Measurements from ENCODE around the gene HSPA4L. TPM values are rescaled to one million over a fixed set of nuclear protein-coding genes. Genes with fewer than 3 reads are reported as not detected.

The HSPA4L gene
- total and polyA plus RNA-seq, 2 experiments from 2014 or later, result 3.5 to 4.2 TPM

DNA sequence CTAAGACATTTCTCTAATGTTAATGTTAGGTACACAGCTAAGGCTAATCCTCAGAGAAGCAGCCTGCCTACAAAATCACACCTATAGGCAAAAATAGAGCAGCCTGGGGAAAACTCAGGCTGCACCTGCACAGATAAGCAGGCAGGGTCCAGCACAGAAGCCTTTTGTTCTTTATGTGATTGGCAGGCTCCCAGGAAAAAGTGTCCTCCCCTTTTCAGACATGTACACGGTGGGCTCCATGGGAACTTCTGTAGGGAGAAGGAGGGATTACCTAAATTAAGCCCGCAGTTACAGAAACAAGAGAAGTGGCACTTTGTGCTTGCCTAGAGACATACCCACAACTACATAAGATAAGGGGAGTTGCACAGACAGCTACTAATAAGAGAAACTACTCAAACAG is 4.0 kb upstream of the HSPA4L start:
- Mint-ChIP-seq H3K4me1 (peaks cover 16% of the 10 kb centered on the region), H3K4me3 (no peak overlapping the region), H3K36me3 (ENCODE audit: low read depth) (peaks cover 4% of the 10 kb centered on the region; the same call in 1 of the 3 replicates), H3K27me3 (ENCODE audit: insufficient read depth, low read depth, poor library complexity) (peaks cover 20% of the 10 kb centered on the region), H3K9me3 (peaks cover 7% of the 10 kb centered on the region), H3K27ac (no peak overlapping the region)
- ATAC-seq (no peak), DNase-seq (ENCODE audit: low spot score) (no peak)
- Histone ChIP-seq H3K4me2 (no peak overlapping the region), H3F3A (replicated peaks; ENCODE audit: low read depth) (0 out of 2 replicates have a peak, but pooled peaks cover 7% of the 10 kb centered on the region), H3K4me1 (ENCODE audit: insufficient read depth) (no peaks in the 10 kb centered on the region), H3K27ac (ENCODE audit: low read depth) (no peak overlapping the region), H2AFZ (peak overlapping the region; percentile 35; the same call in 1 of the 2 replicates), H3K27me3 (ENCODE audit: insufficient read depth) (peaks cover 34% of the 10 kb centered on the region), H3K4me3 (no peak overlapping the region), H3K36me3 (ENCODE audit: insufficient read depth) (no peaks in the 10 kb centered on the region), H4K20me1 (replicated peaks; ENCODE audit: insufficient read depth) (no peaks in the 10 kb centered on the region), H3K79me2 (replicated peaks; ENCODE audit: insufficient read depth) (no peaks in the 10 kb centered on the region), H3K9me2 (ENCODE audit: insufficient read depth) (no peaks in the 10 kb centered on the region)
- TF ChIP-seq ZNF114 (CRISPR knock-in tag; IDR thresholded peaks at IDR 0.05) (no peak), EZH2 (IDR thresholded peaks at IDR 0.05; ENCODE audit: low read depth, unreplicated experiment) (no peak), NANOG (IDR thresholded peaks at IDR 0.05; ENCODE audit: borderline replicate concordance) (no peak), ZNF331 (CRISPR knock-in tag; IDR thresholded peaks at IDR 0.05; ENCODE audit: low read depth) (no peak), EZH2phosphoT487 (IDR thresholded peaks at IDR 0.05; ENCODE audit: unreplicated experiment) (no peak), CREB1 (CRISPR knock-in tag; IDR thresholded peaks at IDR 0.05; ENCODE audit: low read depth) (no peak), STAT1 (IDR thresholded peaks at IDR 0.05; ENCODE audit: unreplicated experiment) (no peak), POLR2AphosphoS5 (IDR thresholded peaks at IDR 0.05; ENCODE audit: low read depth) (no peak), JUNB (IDR thresholded peaks at IDR 0.05; ENCODE audit: unreplicated experiment) (no peak)
- TF ChIP-seq, protein P1, sequence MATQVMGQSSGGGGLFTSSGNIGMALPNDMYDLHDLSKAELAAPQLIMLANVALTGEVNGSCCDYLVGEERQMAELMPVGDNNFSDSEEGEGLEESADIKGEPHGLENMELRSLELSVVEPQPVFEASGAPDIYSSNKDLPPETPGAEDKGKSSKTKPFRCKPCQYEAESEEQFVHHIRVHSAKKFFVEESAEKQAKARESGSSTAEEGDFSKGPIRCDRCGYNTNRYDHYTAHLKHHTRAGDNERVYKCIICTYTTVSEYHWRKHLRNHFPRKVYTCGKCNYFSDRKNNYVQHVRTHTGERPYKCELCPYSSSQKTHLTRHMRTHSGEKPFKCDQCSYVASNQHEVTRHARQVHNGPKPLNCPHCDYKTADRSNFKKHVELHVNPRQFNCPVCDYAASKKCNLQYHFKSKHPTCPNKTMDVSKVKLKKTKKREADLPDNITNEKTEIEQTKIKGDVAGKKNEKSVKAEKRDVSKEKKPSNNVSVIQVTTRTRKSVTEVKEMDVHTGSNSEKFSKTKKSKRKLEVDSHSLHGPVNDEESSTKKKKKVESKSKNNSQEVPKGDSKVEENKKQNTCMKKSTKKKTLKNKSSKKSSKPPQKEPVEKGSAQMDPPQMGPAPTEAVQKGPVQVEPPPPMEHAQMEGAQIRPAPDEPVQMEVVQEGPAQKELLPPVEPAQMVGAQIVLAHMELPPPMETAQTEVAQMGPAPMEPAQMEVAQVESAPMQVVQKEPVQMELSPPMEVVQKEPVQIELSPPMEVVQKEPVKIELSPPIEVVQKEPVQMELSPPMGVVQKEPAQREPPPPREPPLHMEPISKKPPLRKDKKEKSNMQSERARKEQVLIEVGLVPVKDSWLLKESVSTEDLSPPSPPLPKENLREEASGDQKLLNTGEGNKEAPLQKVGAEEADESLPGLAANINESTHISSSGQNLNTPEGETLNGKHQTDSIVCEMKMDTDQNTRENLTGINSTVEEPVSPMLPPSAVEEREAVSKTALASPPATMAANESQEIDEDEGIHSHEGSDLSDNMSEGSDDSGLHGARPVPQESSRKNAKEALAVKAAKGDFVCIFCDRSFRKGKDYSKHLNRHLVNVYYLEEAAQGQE (IDR thresholded peaks at IDR 0.05; ENCODE audit: unreplicated experiment), result no peak
- TF ChIP-seq, protein P2, sequence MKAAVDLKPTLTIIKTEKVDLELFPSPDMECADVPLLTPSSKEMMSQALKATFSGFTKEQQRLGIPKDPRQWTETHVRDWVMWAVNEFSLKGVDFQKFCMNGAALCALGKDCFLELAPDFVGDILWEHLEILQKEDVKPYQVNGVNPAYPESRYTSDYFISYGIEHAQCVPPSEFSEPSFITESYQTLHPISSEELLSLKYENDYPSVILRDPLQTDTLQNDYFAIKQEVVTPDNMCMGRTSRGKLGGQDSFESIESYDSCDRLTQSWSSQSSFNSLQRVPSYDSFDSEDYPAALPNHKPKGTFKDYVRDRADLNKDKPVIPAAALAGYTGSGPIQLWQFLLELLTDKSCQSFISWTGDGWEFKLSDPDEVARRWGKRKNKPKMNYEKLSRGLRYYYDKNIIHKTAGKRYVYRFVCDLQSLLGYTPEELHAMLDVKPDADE (IDR thresholded peaks at IDR 0.05), result no peak
- TF ChIP-seq, protein P3, sequence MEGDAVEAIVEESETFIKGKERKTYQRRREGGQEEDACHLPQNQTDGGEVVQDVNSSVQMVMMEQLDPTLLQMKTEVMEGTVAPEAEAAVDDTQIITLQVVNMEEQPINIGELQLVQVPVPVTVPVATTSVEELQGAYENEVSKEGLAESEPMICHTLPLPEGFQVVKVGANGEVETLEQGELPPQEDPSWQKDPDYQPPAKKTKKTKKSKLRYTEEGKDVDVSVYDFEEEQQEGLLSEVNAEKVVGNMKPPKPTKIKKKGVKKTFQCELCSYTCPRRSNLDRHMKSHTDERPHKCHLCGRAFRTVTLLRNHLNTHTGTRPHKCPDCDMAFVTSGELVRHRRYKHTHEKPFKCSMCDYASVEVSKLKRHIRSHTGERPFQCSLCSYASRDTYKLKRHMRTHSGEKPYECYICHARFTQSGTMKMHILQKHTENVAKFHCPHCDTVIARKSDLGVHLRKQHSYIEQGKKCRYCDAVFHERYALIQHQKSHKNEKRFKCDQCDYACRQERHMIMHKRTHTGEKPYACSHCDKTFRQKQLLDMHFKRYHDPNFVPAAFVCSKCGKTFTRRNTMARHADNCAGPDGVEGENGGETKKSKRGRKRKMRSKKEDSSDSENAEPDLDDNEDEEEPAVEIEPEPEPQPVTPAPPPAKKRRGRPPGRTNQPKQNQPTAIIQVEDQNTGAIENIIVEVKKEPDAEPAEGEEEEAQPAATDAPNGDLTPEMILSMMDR (conservative IDR thresholded peaks at IDR 0.05; ENCODE audit: low read depth in 2 of 2), result no peak
- TF ChIP-seq, protein P4, sequence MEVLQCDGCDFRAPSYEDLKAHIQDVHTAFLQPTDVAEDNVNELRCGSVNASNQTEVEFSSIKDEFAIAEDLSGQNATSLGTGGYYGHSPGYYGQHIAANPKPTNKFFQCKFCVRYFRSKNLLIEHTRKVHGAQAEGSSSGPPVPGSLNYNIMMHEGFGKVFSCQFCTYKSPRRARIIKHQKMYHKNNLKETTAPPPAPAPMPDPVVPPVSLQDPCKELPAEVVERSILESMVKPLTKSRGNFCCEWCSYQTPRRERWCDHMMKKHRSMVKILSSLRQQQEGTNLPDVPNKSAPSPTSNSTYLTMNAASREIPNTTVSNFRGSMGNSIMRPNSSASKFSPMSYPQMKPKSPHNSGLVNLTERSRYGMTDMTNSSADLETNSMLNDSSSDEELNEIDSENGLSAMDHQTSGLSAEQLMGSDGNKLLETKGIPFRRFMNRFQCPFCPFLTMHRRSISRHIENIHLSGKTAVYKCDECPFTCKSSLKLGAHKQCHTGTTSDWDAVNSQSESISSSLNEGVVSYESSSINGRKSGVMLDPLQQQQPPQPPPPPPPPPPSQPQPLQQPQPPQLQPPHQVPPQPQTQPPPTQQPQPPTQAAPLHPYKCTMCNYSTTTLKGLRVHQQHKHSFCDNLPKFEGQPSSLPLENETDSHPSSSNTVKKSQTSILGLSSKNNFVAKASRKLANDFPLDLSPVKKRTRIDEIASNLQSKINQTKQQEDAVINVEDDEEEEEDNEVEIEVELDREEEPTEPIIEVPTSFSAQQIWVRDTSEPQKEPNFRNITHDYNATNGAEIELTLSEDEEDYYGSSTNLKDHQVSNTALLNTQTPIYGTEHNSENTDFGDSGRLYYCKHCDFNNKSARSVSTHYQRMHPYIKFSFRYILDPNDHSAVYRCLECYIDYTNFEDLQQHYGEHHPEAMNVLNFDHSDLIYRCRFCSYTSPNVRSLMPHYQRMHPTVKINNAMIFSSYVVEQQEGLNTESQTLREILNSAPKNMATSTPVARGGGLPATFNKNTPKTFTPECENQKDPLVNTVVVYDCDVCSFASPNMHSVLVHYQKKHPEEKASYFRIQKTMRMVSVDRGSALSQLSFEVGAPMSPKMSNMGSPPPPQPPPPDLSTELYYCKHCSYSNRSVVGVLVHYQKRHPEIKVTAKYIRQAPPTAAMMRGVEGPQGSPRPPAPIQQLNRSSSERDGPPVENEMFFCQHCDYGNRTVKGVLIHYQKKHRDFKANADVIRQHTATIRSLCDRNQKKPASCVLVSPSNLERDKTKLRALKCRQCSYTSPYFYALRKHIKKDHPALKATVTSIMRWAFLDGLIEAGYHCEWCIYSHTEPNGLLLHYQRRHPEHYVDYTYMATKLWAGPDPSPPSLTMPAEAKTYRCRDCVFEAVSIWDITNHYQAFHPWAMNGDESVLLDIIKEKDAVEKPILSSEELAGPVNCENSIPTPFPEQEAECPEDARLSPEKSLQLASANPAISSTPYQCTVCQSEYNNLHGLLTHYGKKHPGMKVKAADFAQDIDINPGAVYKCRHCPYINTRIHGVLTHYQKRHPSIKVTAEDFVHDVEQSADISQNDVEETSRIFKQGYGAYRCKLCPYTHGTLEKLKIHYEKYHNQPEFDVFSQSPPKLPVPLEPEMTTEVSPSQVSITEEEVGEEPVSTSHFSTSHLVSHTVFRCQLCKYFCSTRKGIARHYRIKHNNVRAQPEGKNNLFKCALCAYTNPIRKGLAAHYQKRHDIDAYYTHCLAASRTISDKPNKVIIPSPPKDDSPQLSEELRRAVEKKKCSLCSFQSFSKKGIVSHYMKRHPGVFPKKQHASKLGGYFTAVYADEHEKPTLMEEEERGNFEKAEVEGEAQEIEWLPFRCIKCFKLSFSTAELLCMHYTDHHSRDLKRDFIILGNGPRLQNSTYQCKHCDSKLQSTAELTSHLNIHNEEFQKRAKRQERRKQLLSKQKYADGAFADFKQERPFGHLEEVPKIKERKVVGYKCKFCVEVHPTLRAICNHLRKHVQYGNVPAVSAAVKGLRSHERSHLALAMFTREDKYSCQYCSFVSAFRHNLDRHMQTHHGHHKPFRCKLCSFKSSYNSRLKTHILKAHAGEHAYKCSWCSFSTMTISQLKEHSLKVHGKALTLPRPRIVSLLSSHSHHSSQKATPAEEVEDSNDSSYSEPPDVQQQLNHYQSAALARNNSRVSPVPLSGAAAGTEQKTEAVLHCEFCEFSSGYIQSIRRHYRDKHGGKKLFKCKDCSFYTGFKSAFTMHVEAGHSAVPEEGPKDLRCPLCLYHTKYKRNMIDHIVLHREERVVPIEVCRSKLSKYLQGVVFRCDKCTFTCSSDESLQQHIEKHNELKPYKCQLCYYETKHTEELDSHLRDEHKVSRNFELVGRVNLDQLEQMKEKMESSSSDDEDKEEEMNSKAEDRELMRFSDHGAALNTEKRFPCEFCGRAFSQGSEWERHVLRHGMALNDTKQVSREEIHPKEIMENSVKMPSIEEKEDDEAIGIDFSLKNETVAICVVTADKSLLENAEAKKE (CRISPR knock-in tag; IDR thresholded peaks at IDR 0.05), result no peak

All from GM23338 (cell line).